Upper lobe of left lung (tissue), 6 donors: ENCODE data around the gene SYNPO2. TPM values are rescaled to one million over a fixed set of nuclear protein-coding genes. Genes with fewer than 3 reads are reported as not detected.

Experiments
- ATAC-seq, 2 donors: fragments of 200-7000 bp; cut with Tn5 transposase; one replicate each; pipeline ENCODE4 v1.9.1; 2022; ENCODE audit warnings: mild to moderate bottlenecking in 2 of 2, moderate library complexity in 2 of 2; ENCODE audit not compliant: low FRiP score in 2 of 2
- DNase-seq, 2 donors: peaks; one replicate each; pipeline ENCODE4 v3.0.0-alpha.2; 2019 to 2020
- H3K27ac ChIP-seq, 4 donors: fragments of 200-600 bp; sonication (generic); one replicate each; pipeline ENCODE4 v1.5.1; 2016 to 2019
- H3K27me3 ChIP-seq, 4 donors: fragments of 200-600 bp; sonication (generic); one replicate each; pipeline ENCODE4 v1.5.1; 2017 to 2019
- H3K36me3 ChIP-seq, 4 donors: fragments of 200-600 bp; sonication (generic); one replicate each; pipeline ENCODE4 v1.5.1; 2016 to 2019
- H3K4me1 ChIP-seq, 4 donors: fragments of 200-600 bp; sonication (generic); one replicate each; pipeline ENCODE4 v1.5.1; 2018 to 2019
- H3K4me3 ChIP-seq, 4 donors: fragments of 200-600 bp; sonication (generic); one replicate each; pipeline ENCODE4 v1.5.1; 2017 to 2019; ENCODE audit warnings: mild to moderate bottlenecking in 2 of 4, moderate library complexity in 1 of 4
- H3K9me3 ChIP-seq, 4 donors: fragments of 200-600 bp; sonication (generic); one replicate each; pipeline ENCODE4 v1.5.1; 2018 to 2019
- EP300 ChIP-seq, 4 donors: sonication (generic); formaldehyde crosslinking; IDR thresholded peaks; one replicate each; pipeline ENCODE4 v1.5.1; 2017; ENCODE audit warnings: antibody characterized with exemption in 4 of 4, control low read depth in 2 of 4
- POLR2A ChIP-seq, 4 donors: fragments of 450-650 bp; IDR thresholded peaks; one replicate each; pipeline ENCODE4 v1.5.1; 2016 to 2017; ENCODE audit warnings: antibody characterized with exemption in 4 of 4, mild to moderate bottlenecking in 2 of 4
- POLR2AphosphoS5 ChIP-seq, 2 donors: sonication (generic); formaldehyde crosslinking; IDR thresholded peaks; one replicate each; pipeline ENCODE4 v1.5.1; 2017; ENCODE audit warnings: antibody characterized with exemption in 2 of 2
- WGBS, 2 donors: methylation state at CpG; one replicate each; pipeline ENCODE4 v1.1.5; 2017 to 2018; 5-methylcytosine and 5-hydroxymethylcytosine counted together
- total RNA-seq, 6 donors: library from RNA; depleted of rRNA in 4 of 6; stranded (reverse); fragments of >200 nt in 4 of 6; gene quantifications; one replicate each; pipeline versions ENCODE4 v1.1.0 to v1.2.1, GENCODE V29; 2016 to 2021
- TF ChIP-seq, protein P1 (sequence below), 6 experiments: fragments of 450-650 bp in 4 of 6; fragments of 200-600 bp in 2 of 6; sonication (generic) in 2 of 6; IDR thresholded peaks; one replicate each; pipeline ENCODE4 v1.5.1; 2016 to 2019; ENCODE audit warnings: antibody characterized with exemption in 6 of 6
- donor health status: DM: no; HTN: no; CAD: no; lungs with moderate emphysema.
- donor health status: DM: no; HTN: yes; CAD: no; lungs with severe emphysema.

Gene SYNPO2
- total RNA-seq, 6 donors from 2014 or later, result 7.9 to 56.3 (median 17.0) TPM

DNA sequence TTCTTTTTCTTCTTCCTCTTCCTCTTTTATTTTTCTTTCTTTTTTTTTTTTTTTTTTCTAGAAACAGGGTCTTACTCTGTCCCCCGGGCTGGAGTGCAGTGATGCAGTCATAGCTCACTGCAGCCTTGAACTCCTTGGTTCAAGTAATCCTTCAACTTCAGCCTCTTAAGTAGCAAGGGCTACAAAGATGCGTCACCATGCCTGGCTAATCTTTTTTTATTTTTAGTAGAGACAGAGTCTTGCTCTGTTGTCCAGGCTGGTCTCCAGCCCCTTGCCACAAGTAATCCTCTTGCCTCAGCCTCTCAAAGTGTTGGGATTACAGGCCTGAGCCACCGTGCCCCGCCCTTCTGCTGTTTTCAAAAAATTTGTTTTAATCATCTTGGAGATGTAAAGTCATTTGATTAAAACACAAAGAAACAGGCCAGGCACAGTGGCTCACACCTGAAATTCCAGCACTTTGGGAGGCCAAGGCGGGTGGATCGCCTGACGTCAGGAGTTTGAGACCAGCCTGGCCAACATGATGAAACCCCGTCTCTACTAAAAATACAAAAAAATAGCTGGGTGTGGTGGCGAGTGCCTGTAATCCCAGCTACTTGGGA, 28.1 kb downstream of the SYNPO2 start:
- no peak for ATAC-seq
- WGBS, 2 donors, result 94% methylated on average over 9 of the region's 9 CpGs
- no peaks in the 10 kb centered on the region for H3K36me3 ChIP-seq
- H3K9me3 ChIP-seq, result no peaks in the 10 kb centered on the region
- TF ChIP-seq POLR2A (IDR thresholded peaks at IDR 0.05) (no peak), POLR2AphosphoS5 (IDR thresholded peaks at IDR 0.05) (no peak), EP300 (IDR thresholded peaks at IDR 0.05) (no peak)
- TF ChIP-seq, protein P1, sequence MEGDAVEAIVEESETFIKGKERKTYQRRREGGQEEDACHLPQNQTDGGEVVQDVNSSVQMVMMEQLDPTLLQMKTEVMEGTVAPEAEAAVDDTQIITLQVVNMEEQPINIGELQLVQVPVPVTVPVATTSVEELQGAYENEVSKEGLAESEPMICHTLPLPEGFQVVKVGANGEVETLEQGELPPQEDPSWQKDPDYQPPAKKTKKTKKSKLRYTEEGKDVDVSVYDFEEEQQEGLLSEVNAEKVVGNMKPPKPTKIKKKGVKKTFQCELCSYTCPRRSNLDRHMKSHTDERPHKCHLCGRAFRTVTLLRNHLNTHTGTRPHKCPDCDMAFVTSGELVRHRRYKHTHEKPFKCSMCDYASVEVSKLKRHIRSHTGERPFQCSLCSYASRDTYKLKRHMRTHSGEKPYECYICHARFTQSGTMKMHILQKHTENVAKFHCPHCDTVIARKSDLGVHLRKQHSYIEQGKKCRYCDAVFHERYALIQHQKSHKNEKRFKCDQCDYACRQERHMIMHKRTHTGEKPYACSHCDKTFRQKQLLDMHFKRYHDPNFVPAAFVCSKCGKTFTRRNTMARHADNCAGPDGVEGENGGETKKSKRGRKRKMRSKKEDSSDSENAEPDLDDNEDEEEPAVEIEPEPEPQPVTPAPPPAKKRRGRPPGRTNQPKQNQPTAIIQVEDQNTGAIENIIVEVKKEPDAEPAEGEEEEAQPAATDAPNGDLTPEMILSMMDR (IDR thresholded peaks at IDR 0.05), result no peak
- no peaks in the 10 kb centered on the region for H3K27me3 ChIP-seq
- H3K4me1 ChIP-seq, result peaks cover 0 to 5% (median 0%) of the 10 kb centered on the region in 4 donors
- H3K4me3 ChIP-seq, result no peak overlapping the region
- DNase-seq, result no peak
- no peak overlapping the region for H3K27ac ChIP-seq

DNA sequence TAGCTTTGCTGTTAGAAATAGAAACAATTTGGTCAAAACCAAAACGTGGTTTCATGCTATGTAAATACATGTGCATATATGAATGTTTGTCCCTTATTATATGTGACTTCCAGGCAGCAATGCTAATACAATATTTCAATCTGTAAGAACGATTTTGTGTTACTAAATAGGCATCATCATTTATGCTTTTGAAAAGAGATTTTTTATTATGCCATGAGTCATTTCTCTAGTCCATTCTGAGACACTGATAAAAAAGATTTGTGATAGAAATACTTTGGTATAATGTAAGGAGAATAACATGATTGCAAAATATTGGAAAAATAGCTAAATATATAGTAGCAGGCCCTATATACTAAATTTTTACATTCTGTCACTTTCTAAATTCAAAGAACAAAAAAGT, 28.9 kb downstream of the SYNPO2 start:
- H3K9me3 ChIP-seq, result no peaks in the 10 kb centered on the region
- H3K4me1 ChIP-seq, result peaks cover 0 to 5% (median 0%) of the 10 kb centered on the region in 4 donors
- no peaks in the 10 kb centered on the region for H3K36me3 ChIP-seq
- H3K27ac ChIP-seq, result no peak overlapping the region
- H3K4me3 ChIP-seq, result no peak overlapping the region
- ATAC-seq (no peak), DNase-seq (no peak)
- H3K27me3 ChIP-seq, result no peaks in the 10 kb centered on the region
- WGBS, 2 donors, result 64 to 74% methylated on average over 2 of the region's 2 CpGs
- TF ChIP-seq, protein P1 (IDR thresholded peaks at IDR 0.05), result no peak
- TF ChIP-seq POLR2A (IDR thresholded peaks at IDR 0.05), result no peak
- TF ChIP-seq POLR2AphosphoS5 (IDR thresholded peaks at IDR 0.05), result no peak
- no peak for TF ChIP-seq EP300 (IDR thresholded peaks at IDR 0.05)

DNA sequence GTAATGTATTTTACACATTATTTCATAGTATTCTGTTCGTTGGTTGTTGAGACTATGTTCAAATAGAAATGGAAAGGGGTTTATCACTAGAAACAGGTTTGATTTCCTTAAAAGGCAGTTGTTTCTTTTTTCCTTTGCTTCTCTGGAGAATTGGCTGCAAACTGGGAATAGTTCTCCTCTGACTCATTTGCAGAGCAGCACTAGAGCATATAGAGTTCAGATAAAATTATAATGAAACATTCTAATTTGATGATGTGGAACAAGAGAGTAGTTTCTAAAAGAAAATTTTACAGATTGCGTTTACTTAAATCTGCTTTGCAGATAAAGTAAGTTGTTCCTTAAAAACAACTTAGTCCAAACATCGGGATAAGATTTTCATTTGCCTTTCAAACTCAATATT, 29.7 kb downstream of the SYNPO2 start:
- DNase-seq, result no peak
- H3K9me3 ChIP-seq, result no peaks in the 10 kb centered on the region
- H3K36me3 ChIP-seq, result no peaks in the 10 kb centered on the region
- H3K27ac ChIP-seq, result no peak overlapping the region
- TF ChIP-seq, protein P1 (IDR thresholded peaks at IDR 0.05), result no peak
- no peak for TF ChIP-seq EP300 (IDR thresholded peaks at IDR 0.05)
- WGBS, 2 donors, result 46 to 52% methylated on average over 3 of the region's 3 CpGs
- peak in 1 of 2 donors; percentile 54 for ATAC-seq
- no peaks in the 10 kb centered on the region for H3K27me3 ChIP-seq
- H3K4me3 ChIP-seq, result no peak overlapping the region
- peaks cover 0 to 5% (median 0%) of the 10 kb centered on the region in 4 donors for H3K4me1 ChIP-seq

DNA sequence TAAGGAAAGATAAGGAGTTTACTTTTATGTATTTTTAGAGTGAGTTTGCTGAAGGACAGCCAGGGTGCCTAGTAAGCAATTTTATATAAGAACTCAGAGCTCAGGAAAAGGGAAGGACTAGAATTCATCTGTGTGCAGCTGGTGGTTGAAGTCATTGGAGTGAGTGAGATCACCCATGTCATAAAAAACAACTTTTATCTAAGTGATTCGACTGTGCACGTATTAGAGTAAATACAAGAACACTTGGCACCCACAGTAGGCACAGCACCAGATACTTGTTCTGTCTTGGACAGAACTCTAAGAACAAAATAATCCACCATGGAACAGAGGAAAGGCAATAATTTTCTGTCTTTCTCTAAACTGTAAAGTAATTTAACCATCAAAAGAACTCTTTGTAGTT, 31.6 kb downstream of the SYNPO2 start:
- ATAC-seq, result peak in 1 of 2 donors; percentile 77

More for the DNA sequence above, 31.6 kb downstream of the SYNPO2 start:
- no peak overlapping the region for H3K4me3 ChIP-seq
- H3K36me3 ChIP-seq, result no peaks in the 10 kb centered on the region
- H3K27ac ChIP-seq, result no peak overlapping the region
- no peak for DNase-seq
- 39 to 52% methylated on average over 2 of the region's 2 CpGs for WGBS, 2 donors
- H3K9me3 ChIP-seq, result no peaks in the 10 kb centered on the region
- TF ChIP-seq, protein P1 (IDR thresholded peaks at IDR 0.05), result no peak
- no peak for TF ChIP-seq EP300 (IDR thresholded peaks at IDR 0.05)
- no peak for TF ChIP-seq POLR2A (IDR thresholded peaks at IDR 0.05)
- no peak for TF ChIP-seq POLR2AphosphoS5 (IDR thresholded peaks at IDR 0.05)
- H3K27me3 ChIP-seq, result no peaks in the 10 kb centered on the region
- H3K4me1 ChIP-seq, result peaks cover 0 to 7% (median 3%) of the 10 kb centered on the region in 4 donors
